SK-N-SH (cell line): Measurements from ENCODE around the gene TMEM212. TPM values are rescaled to one million over a fixed set of nuclear protein-coding genes. Genes with fewer than 3 reads are reported as not detected.

Experiments used
- CTCF ChIA-PET: fragments of 300-600, 350-600 bp; formaldehyde crosslinking; extraction: SDS; loops from one replicate; lab custom pipeline; 2021; lab: Yijun Ruan, JAX
- POLR2A ChIA-PET: fragments of 350-600 bp; sonication (Branson Sonifier 250); formaldehyde crosslinking; extraction: SDS; loops from one replicate; lab custom pipeline; 2020; ENCODE audit warnings: antibody characterized with exemption, inconsistent platforms; lab: Yijun Ruan, JAX
- DNase-seq: peaks from one replicate; pipeline ENCODE4 v3.0.0; 2012
- H2AFZ ChIP-seq: fragments of 200-600 bp; sonication (generic); 2 replicates; pipeline ENCODE4 v1.8.1; 2016; ENCODE audit warnings: antibody characterized with exemption, mild to moderate bottlenecking, low read depth
- H3F3A ChIP-seq: fragments of 200-600 bp; sonication (generic); replicated peaks from 2 replicates; pipeline ENCODE3; 2016; ENCODE audit warnings: antibody characterized with exemption, mild to moderate bottlenecking; ENCODE audit not compliant: insufficient read depth
- H3K27ac ChIP-seq, 2 experiments: fragments of 200-500 bp in 1 of 2; fragments of 200-600 bp in 1 of 2; sonication (Bioruptor generic) in 1 of 2; sonication (generic), shearing (Covaris generic) in 1 of 2; 2 replicates each; pipeline versions ENCODE4 v1.5.1 to v1.6.1; 2014 to 2016; ENCODE audit warnings: low read depth in 2 of 2, inconsistent platforms in 1 of 2, low read length in 1 of 2, mild to moderate bottlenecking in 1 of 2, mixed read lengths in 1 of 2
- H3K27me3 ChIP-seq: fragments of 200-600 bp; sonication (generic), shearing (Covaris generic); 2 replicates; pipeline ENCODE4 v1.6.1; 2016; ENCODE audit warnings: mixed run types; ENCODE audit not compliant: insufficient read depth
- H3K36me3 ChIP-seq, 2 experiments: fragments of 200-500 bp in 1 of 2; fragments of 200-600 bp in 1 of 2; sonication (Bioruptor generic) in 1 of 2; sonication (generic) in 1 of 2; replicated peaks in 1 of 2; 2 replicates each; pipeline versions ENCODE3 to v1.5.1; 2014 to 2016; ENCODE audit warnings: low read length in 1 of 2, mild to moderate bottlenecking in 1 of 2; ENCODE audit not compliant: insufficient read depth in 2 of 2, control insufficient read depth in 1 of 2
- H3K4me1 ChIP-seq, 2 experiments: fragments of 200-500 bp in 1 of 2; fragments of 200-600 bp in 1 of 2; sonication (Bioruptor generic) in 1 of 2; sonication (generic), shearing (Covaris generic) in 1 of 2; 2 replicates each; pipeline versions ENCODE4 v1.5.1 to v1.6.1; 2014 to 2016; ENCODE audit warnings: low read depth in 1 of 2, low read length in 1 of 2, mixed run types in 1 of 2; ENCODE audit not compliant: insufficient read depth in 2 of 2, control insufficient read depth in 1 of 2
- H3K4me2 ChIP-seq: fragments of 200-600 bp; sonication (generic), shearing (Covaris generic); 2 replicates; pipeline ENCODE4 v1.6.1; 2017; ENCODE audit warnings: mixed run types
- H3K4me3 ChIP-seq, 2 experiments: fragments of 200-500 bp in 1 of 2; fragments of 200-600 bp in 1 of 2; sonication (Bioruptor generic) in 1 of 2; sonication (generic), shearing (Covaris generic) in 1 of 2; 2 replicates each; pipeline versions ENCODE4 v1.5.1 to v1.8.1; 2014 to 2016; ENCODE audit warnings: low read depth in 2 of 2, inconsistent platforms in 1 of 2, low read length in 1 of 2, mild to moderate bottlenecking in 1 of 2, mixed read lengths in 1 of 2, moderate library complexity in 1 of 2
- H3K79me2 ChIP-seq: fragments of 200-600 bp; sonication (generic); 2 replicates; pipeline ENCODE4 v1.8.1; 2017; ENCODE audit warnings: mild to moderate bottlenecking; ENCODE audit not compliant: insufficient read depth
- H3K9ac ChIP-seq: fragments of 200-600 bp; sonication (generic); 2 replicates; pipeline ENCODE4 v1.6.1; 2017; ENCODE audit warnings: mixed run types
- H3K9me2 ChIP-seq: fragments of 200-600 bp; sonication (generic); 2 replicates; pipeline ENCODE4 v1.6.1; 2017; ENCODE audit warnings: mixed run types
- H3K9me3 ChIP-seq: fragments of 200-600 bp; sonication (generic); 2 replicates; pipeline ENCODE4 v1.6.1; 2017; ENCODE audit warnings: mixed run types, mild to moderate bottlenecking, moderate library complexity
- H4K20me1 ChIP-seq: fragments of 200-600 bp; sonication (generic); 2 replicates; pipeline ENCODE4 v1.6.1; 2017; ENCODE audit warnings: mild to moderate bottlenecking, mixed run types; ENCODE audit not compliant: insufficient read depth
- CHD2 ChIP-seq: fragments of 150-350 bp; IDR thresholded peaks from 2 replicates; pipeline ENCODE4 v1.6.1; 2018; ENCODE audit warnings: low read length; ENCODE audit not compliant: partially characterized antibody
- CTCF ChIP-seq: fragments of 200-600 bp; sonication (generic); IDR thresholded peaks from 2 replicates; pipeline ENCODE4 v1.6.1; 2017; ENCODE audit warnings: antibody characterized with exemption, mild to moderate bottlenecking, moderate library complexity
- ELF1 ChIP-seq: IDR thresholded peaks from 2 replicates; pipeline ENCODE4 v1.4.0; 2012
- EZH2phosphoT487 ChIP-seq: fragments of 200-600 bp; sonication (generic); IDR thresholded peaks from 2 replicates; pipeline ENCODE4 v1.6.1; 2017; ENCODE audit warnings: low read depth, mixed run types, mild to moderate bottlenecking, antibody characterized with exemption, moderate library complexity, borderline replicate concordance
- FOSL2 ChIP-seq: IDR thresholded peaks from 2 replicates; pipeline ENCODE4 v1.4.0; 2012; ENCODE audit warnings: low read depth, mild to moderate bottlenecking, moderate library complexity, borderline replicate concordance
- FOXM1 ChIP-seq: IDR thresholded peaks from 2 replicates; pipeline ENCODE4 v1.4.0; 2012; ENCODE audit warnings: low read depth, mild to moderate bottlenecking
- JUND ChIP-seq: IDR thresholded peaks from 2 replicates; pipeline ENCODE4 v1.4.0; 2012
- MEF2A ChIP-seq: IDR thresholded peaks from 2 replicates; pipeline ENCODE4 v1.4.0; 2012; ENCODE audit warnings: low read depth, borderline replicate concordance
- NFIC ChIP-seq: IDR thresholded peaks from 2 replicates; pipeline ENCODE4 v1.4.0; 2012; ENCODE audit warnings: borderline replicate concordance
- NRF1 ChIP-seq: IDR thresholded peaks from 2 replicates; pipeline ENCODE4 v1.6.1; 2012; ENCODE audit warnings: low read depth, mild to moderate bottlenecking, low read length
- POLR2AphosphoS5 ChIP-seq: IDR thresholded peaks from 2 replicates; pipeline ENCODE4 v1.6.1; 2012; ENCODE audit warnings: low read depth, low read length
- RAD21 ChIP-seq: IDR thresholded peaks from 2 replicates; pipeline ENCODE4 v1.6.1; 2012; ENCODE audit warnings: mild to moderate bottlenecking, low read length
- SIN3A ChIP-seq: IDR thresholded peaks from 2 replicates; pipeline ENCODE4 v1.6.1; 2012; ENCODE audit warnings: low read depth, mild to moderate bottlenecking, low read length, moderate library complexity, borderline replicate concordance
- SMC3 ChIP-seq: IDR thresholded peaks from 2 replicates; pipeline ENCODE4 v1.6.1; 2012; ENCODE audit warnings: low read depth, low read length, improper control_type of control experiment
- TCF12 ChIP-seq: IDR thresholded peaks from 2 replicates; pipeline ENCODE4 v1.4.0; 2012
- ZBTB33 ChIP-seq: IDR thresholded peaks from 2 replicates; pipeline ENCODE4 v1.4.0; 2012; ENCODE audit warnings: low read depth, borderline replicate concordance
- WGBS: methylation state at CpG from one replicate; pipeline ENCODE4 v1.1.6; 2017; ENCODE audit warnings: low lambda C conversion rate; 5-methylcytosine and 5-hydroxymethylcytosine counted together
- polyA plus RNA-seq, 3 experiments: library from polyadenylated mRNA; depleted of rRNA; stranded (reverse); fragments of >200 nt; gene quantifications; 2 replicates each; pipeline ENCODE4 v1.2.3, GENCODE V29; 2012

Gene TMEM212
- polyA plus RNA-seq, 1 of the 3 experiments (the other 2 are of a cell fraction) = not detected

GRCh38 chr3:171827385-171827784 lies 15.8 kb upstream of the TMEM212 start:
- no peaks in the 10 kb centered on the region for H3K27me3 ChIP-seq
- no peak overlapping the region for H3K9ac ChIP-seq
- CTCF ChIA-PET = no interaction called here
- no peak for TF ChIP-seq ZBTB33
- no peak for TF ChIP-seq JUND
- no peak for TF ChIP-seq POLR2AphosphoS5
- no peak for TF ChIP-seq SIN3A
- no peak overlapping the region for H3K27ac ChIP-seq
- H3F3A ChIP-seq = no peaks in the 10 kb centered on the region
- POLR2A ChIA-PET = no interaction called here
- H3K36me3 ChIP-seq = no peaks in the 10 kb centered on the region
- no peak overlapping the region for H3K4me2 ChIP-seq
- H3K9me3 ChIP-seq = no peaks in the 10 kb centered on the region
- no peak overlapping the region for H3K4me3 ChIP-seq
- 94% methylated on average over 3 of the region's 3 CpGs for WGBS
- DNase-seq = no peak
- H2AFZ ChIP-seq = no peak overlapping the region
- no peaks in the 10 kb centered on the region for H3K79me2 ChIP-seq
- peaks cover 5% of the 10 kb centered on the region in 2 experiments; a peak in 3 of 4 replicates for H3K4me1 ChIP-seq
- H4K20me1 ChIP-seq = no peaks in the 10 kb centered on the region
- no peaks in the 10 kb centered on the region for H3K9me2 ChIP-seq

DNA sequence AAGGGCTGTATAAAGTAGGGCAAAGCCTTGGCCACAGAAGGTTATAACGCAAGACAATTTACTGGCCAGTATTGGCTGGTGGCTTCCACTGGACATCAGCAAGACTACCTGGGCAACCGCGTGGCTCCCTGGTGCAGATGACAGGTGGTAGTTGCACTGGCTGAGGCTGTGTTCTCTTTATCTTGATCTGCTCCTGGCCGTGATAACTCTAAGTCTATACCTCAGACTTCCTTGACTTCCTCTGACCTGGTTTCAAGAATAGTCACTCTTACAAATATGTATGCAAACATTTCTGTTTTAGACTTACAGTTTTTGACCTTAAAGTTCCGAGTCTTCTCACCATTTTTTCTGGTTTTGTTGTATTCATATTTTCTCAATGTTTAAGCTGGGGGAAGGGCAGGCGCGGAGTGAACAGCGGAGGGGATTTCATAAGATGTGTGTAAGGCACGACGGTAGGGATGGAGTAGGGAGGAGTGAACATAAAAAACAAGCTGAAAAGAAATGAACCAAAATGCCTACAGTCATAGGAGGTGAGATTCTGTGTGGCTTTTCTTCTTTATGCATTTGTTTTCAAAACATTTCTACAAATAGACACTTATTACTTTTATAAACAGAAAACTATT lies 15.2 kb upstream of the TMEM212 start:
- 93% methylated on average over 10 of the region's 10 CpGs for WGBS
- no peaks in the 10 kb centered on the region for H4K20me1 ChIP-seq
- H3K9ac ChIP-seq = no peak overlapping the region
- no peak overlapping the region for H3K4me3 ChIP-seq
- DNase-seq = no peak
- TF ChIP-seq CHD2 (no peak), CTCF (no peak), FOSL2 (no peak), FOXM1 (no peak), NRF1 (no peak), ELF1 (no peak), POLR2AphosphoS5 (no peak), MEF2A (no peak), EZH2phosphoT487 (no peak), RAD21 (no peak), NFIC (no peak), SMC3 (no peak), TCF12 (no peak)
- peaks cover 5% of the 10 kb centered on the region in 2 experiments; a peak in 3 of 4 replicates for H3K4me1 ChIP-seq
- H3K79me2 ChIP-seq = no peaks in the 10 kb centered on the region
- H3K9me2 ChIP-seq = no peaks in the 10 kb centered on the region
- no peak overlapping the region for H2AFZ ChIP-seq
- no peaks in the 10 kb centered on the region for H3K36me3 ChIP-seq
- POLR2A ChIA-PET = no interaction called here
- no peak overlapping the region for H3K4me2 ChIP-seq
- peaks cover under 1% of the 10 kb centered on the region for H3F3A ChIP-seq
- H3K9me3 ChIP-seq = no peaks in the 10 kb centered on the region
- H3K27ac ChIP-seq = no peak overlapping the region
- CTCF ChIA-PET = interaction anchor here (1.6 to 2.0 kb wide), 2 partner anchors 55 to 513 kb away, joined by 6 to 11 read pairs; no protein-coding TSS in a partner anchor
- H3K27me3 ChIP-seq = no peaks in the 10 kb centered on the region
